SK-N-SH (cell line): ENCODE measurements around the gene ERLEC1. TPM values are rescaled to one million over a fixed set of nuclear protein-coding genes. Genes with fewer than 3 reads are reported as not detected.
A peak's percentile ranks its signal among the peaks of the same experiment; 100 is the strongest.

Experiments
- CTCF ChIA-PET: fragments of 300-600, 350-600 bp; formaldehyde crosslinking; extraction: SDS; loops from one replicate; lab custom pipeline; 2021; lab: Yijun Ruan, JAX
- POLR2A ChIA-PET: fragments of 350-600 bp; sonication (Branson Sonifier 250); formaldehyde crosslinking; extraction: SDS; loops from one replicate; lab custom pipeline; 2020; ENCODE audit warnings: antibody characterized with exemption, inconsistent platforms; lab: Yijun Ruan, JAX
- DNase-seq: peaks from one replicate; pipeline ENCODE4 v3.0.0; 2012
- H2AFZ ChIP-seq: fragments of 200-600 bp; sonication (generic); 2 replicates; pipeline ENCODE4 v1.8.1; 2016; ENCODE audit warnings: antibody characterized with exemption, mild to moderate bottlenecking, low read depth
- H3F3A ChIP-seq: fragments of 200-600 bp; sonication (generic); replicated peaks from 2 replicates; pipeline ENCODE3; 2016; ENCODE audit warnings: antibody characterized with exemption, mild to moderate bottlenecking; ENCODE audit not compliant: insufficient read depth
- H3K27ac ChIP-seq, 2 experiments: fragments of 200-500 bp in 1 of 2; fragments of 200-600 bp in 1 of 2; sonication (Bioruptor generic) in 1 of 2; sonication (generic), shearing (Covaris generic) in 1 of 2; 2 replicates each; pipeline versions ENCODE4 v1.5.1 to v1.6.1; 2014 to 2016; ENCODE audit warnings: low read depth in 2 of 2, inconsistent platforms in 1 of 2, low read length in 1 of 2, mild to moderate bottlenecking in 1 of 2, mixed read lengths in 1 of 2
- H3K27me3 ChIP-seq: fragments of 200-600 bp; sonication (generic), shearing (Covaris generic); 2 replicates; pipeline ENCODE4 v1.6.1; 2016; ENCODE audit warnings: mixed run types; ENCODE audit not compliant: insufficient read depth
- H3K36me3 ChIP-seq, 2 experiments: fragments of 200-500 bp in 1 of 2; fragments of 200-600 bp in 1 of 2; sonication (Bioruptor generic) in 1 of 2; sonication (generic) in 1 of 2; replicated peaks in 1 of 2; 2 replicates each; pipeline versions ENCODE3 to v1.5.1; 2014 to 2016; ENCODE audit warnings: low read length in 1 of 2, mild to moderate bottlenecking in 1 of 2; ENCODE audit not compliant: insufficient read depth in 2 of 2, control insufficient read depth in 1 of 2
- H3K4me1 ChIP-seq, 2 experiments: fragments of 200-500 bp in 1 of 2; fragments of 200-600 bp in 1 of 2; sonication (Bioruptor generic) in 1 of 2; sonication (generic), shearing (Covaris generic) in 1 of 2; 2 replicates each; pipeline versions ENCODE4 v1.5.1 to v1.6.1; 2014 to 2016; ENCODE audit warnings: low read depth in 1 of 2, low read length in 1 of 2, mixed run types in 1 of 2; ENCODE audit not compliant: insufficient read depth in 2 of 2, control insufficient read depth in 1 of 2
- H3K4me2 ChIP-seq: fragments of 200-600 bp; sonication (generic), shearing (Covaris generic); 2 replicates; pipeline ENCODE4 v1.6.1; 2017; ENCODE audit warnings: mixed run types
- H3K4me3 ChIP-seq, 2 experiments: fragments of 200-500 bp in 1 of 2; fragments of 200-600 bp in 1 of 2; sonication (Bioruptor generic) in 1 of 2; sonication (generic), shearing (Covaris generic) in 1 of 2; 2 replicates each; pipeline versions ENCODE4 v1.5.1 to v1.8.1; 2014 to 2016; ENCODE audit warnings: low read depth in 2 of 2, inconsistent platforms in 1 of 2, low read length in 1 of 2, mild to moderate bottlenecking in 1 of 2, mixed read lengths in 1 of 2, moderate library complexity in 1 of 2
- H3K79me2 ChIP-seq: fragments of 200-600 bp; sonication (generic); 2 replicates; pipeline ENCODE4 v1.8.1; 2017; ENCODE audit warnings: mild to moderate bottlenecking; ENCODE audit not compliant: insufficient read depth
- H3K9ac ChIP-seq: fragments of 200-600 bp; sonication (generic); 2 replicates; pipeline ENCODE4 v1.6.1; 2017; ENCODE audit warnings: mixed run types
- H3K9me2 ChIP-seq: fragments of 200-600 bp; sonication (generic); 2 replicates; pipeline ENCODE4 v1.6.1; 2017; ENCODE audit warnings: mixed run types
- H3K9me3 ChIP-seq: fragments of 200-600 bp; sonication (generic); 2 replicates; pipeline ENCODE4 v1.6.1; 2017; ENCODE audit warnings: mixed run types, mild to moderate bottlenecking, moderate library complexity
- H4K20me1 ChIP-seq: fragments of 200-600 bp; sonication (generic); 2 replicates; pipeline ENCODE4 v1.6.1; 2017; ENCODE audit warnings: mild to moderate bottlenecking, mixed run types; ENCODE audit not compliant: insufficient read depth
- EP300 ChIP-seq, 2 experiments: IDR thresholded peaks; 2 replicates each; pipeline versions ENCODE4 v1.4.0 to v1.6.1; 2012; ENCODE audit warnings: borderline replicate concordance in 1 of 2, low read depth in 1 of 2, low read length in 1 of 2
- FOSL2 ChIP-seq: IDR thresholded peaks from 2 replicates; pipeline ENCODE4 v1.4.0; 2012; ENCODE audit warnings: low read depth, mild to moderate bottlenecking, moderate library complexity, borderline replicate concordance
- FOXJ3 ChIP-seq: sonication (generic); formaldehyde crosslinking; IDR thresholded peaks from 2 replicates; pipeline ENCODE4 v1.5.1; 2020; ENCODE audit warnings: mild to moderate bottlenecking, missing genetic modification reagents
- GATA2 ChIP-seq: sonication (generic); formaldehyde crosslinking; IDR thresholded peaks from 2 replicates; pipeline ENCODE4 v1.5.0; 2020; ENCODE audit warnings: mild to moderate bottlenecking, missing genetic modification reagents
- JUND ChIP-seq: IDR thresholded peaks from 2 replicates; pipeline ENCODE4 v1.4.0; 2012
- MEF2A ChIP-seq: IDR thresholded peaks from 2 replicates; pipeline ENCODE4 v1.4.0; 2012; ENCODE audit warnings: low read depth, borderline replicate concordance
- MXI1 ChIP-seq: IDR thresholded peaks from 2 replicates; pipeline ENCODE4 v1.6.1; 2012; ENCODE audit warnings: mild to moderate bottlenecking, low read depth, low read length, improper control_type of control experiment
- NRF1 ChIP-seq: IDR thresholded peaks from 2 replicates; pipeline ENCODE4 v1.6.1; 2012; ENCODE audit warnings: low read depth, mild to moderate bottlenecking, low read length
- RXRA ChIP-seq: IDR thresholded peaks from 2 replicates; pipeline ENCODE4 v1.4.0; 2012; ENCODE audit warnings: low read depth, mild to moderate bottlenecking, borderline replicate concordance
- TCF12 ChIP-seq: IDR thresholded peaks from 2 replicates; pipeline ENCODE4 v1.4.0; 2012
- YY1 ChIP-seq: IDR thresholded peaks from 2 replicates; pipeline ENCODE4 v1.4.0; 2012; ENCODE audit warnings: low read depth, mild to moderate bottlenecking
- WGBS: methylation state at CpG from one replicate; pipeline ENCODE4 v1.1.6; 2017; ENCODE audit warnings: low lambda C conversion rate; 5-methylcytosine and 5-hydroxymethylcytosine counted together
- polyA plus RNA-seq, 3 experiments: library from polyadenylated mRNA; depleted of rRNA; stranded (reverse); fragments of >200 nt; gene quantifications; 2 replicates each; pipeline ENCODE4 v1.2.3, GENCODE V29; 2012
- TF ChIP-seq, protein P1 (sequence below): fragments of 200-600 bp; sonication (generic); IDR thresholded peaks from 2 replicates; pipeline ENCODE4 v1.6.1; 2017; ENCODE audit warnings: antibody characterized with exemption, mild to moderate bottlenecking, moderate library complexity
- TF ChIP-seq, protein P2 (sequence below): IDR thresholded peaks from 2 replicates; pipeline ENCODE4; 2012
- TF ChIP-seq, protein P3 (sequence below): IDR thresholded peaks from 2 replicates; pipeline ENCODE4 v1.4.0; 2012; ENCODE audit warnings: low read depth, borderline replicate concordance
- TF ChIP-seq, protein P4 (sequence below): IDR thresholded peaks from 2 replicates; pipeline ENCODE4 v1.4.0; 2012; ENCODE audit warnings: low read depth, borderline replicate concordance

The ERLEC1 gene
- polyA plus RNA-seq, 1 of the 3 experiments (the other 2 are of a cell fraction) = 61.7 TPM

DNA sequence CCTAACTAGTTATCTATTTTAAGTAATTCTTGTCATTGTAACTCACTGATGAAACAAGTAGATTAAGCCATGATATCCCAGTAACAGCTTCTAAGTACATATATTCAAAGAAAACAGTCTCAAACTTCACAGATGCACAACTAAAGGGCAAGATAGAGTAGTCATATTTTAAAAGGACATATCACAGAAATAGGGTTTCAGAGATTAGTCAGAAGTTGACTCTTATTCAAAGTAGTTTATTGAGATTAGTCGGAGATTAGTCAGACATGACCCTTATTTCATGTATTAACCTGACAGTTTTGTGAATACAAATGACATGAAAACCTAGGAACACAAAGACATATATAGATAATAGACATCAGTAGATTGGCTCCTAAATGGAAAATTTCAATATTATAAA lies 35.1 kb upstream of the ERLEC1 start:
- no peak overlapping the region for H3K9ac ChIP-seq
- H3K27me3 ChIP-seq = no peaks in the 10 kb centered on the region
- peaks cover 2% of the 10 kb centered on the region; the same call in 1 of the 2 replicates for H3K79me2 ChIP-seq
- 8% methylated on average over 1 of the region's 1 CpG for WGBS
- ChIA-PET POLR2A (no interaction called here), CTCF (interaction anchor here (0.7 kb wide), 1 partner anchor 488 kb away, joined by 3 read pairs; no protein-coding TSS in a partner anchor)
- no peaks in the 10 kb centered on the region for H4K20me1 ChIP-seq
- H3K4me1 ChIP-seq = peaks cover 0 to 5% of the 10 kb centered on the region in 2 experiments; a peak in 1 of 4 replicates
- DNase-seq = no peak
- no peak overlapping the region for H2AFZ ChIP-seq
- H3K27ac ChIP-seq = peak overlapping the region in 1 of 2 experiments; percentile 31; a peak in 2 of 4 replicates
- peaks cover 15% of the 10 kb centered on the region for H3F3A ChIP-seq
- TF ChIP-seq RXRA (no peak), JUND (peak; percentile 26; the same call in 1 of the 2 replicates), FOSL2 (peak; percentile 59), TCF12 (peak; percentile 13; the same call in 1 of the 2 replicates)
- TF ChIP-seq, protein P1, sequence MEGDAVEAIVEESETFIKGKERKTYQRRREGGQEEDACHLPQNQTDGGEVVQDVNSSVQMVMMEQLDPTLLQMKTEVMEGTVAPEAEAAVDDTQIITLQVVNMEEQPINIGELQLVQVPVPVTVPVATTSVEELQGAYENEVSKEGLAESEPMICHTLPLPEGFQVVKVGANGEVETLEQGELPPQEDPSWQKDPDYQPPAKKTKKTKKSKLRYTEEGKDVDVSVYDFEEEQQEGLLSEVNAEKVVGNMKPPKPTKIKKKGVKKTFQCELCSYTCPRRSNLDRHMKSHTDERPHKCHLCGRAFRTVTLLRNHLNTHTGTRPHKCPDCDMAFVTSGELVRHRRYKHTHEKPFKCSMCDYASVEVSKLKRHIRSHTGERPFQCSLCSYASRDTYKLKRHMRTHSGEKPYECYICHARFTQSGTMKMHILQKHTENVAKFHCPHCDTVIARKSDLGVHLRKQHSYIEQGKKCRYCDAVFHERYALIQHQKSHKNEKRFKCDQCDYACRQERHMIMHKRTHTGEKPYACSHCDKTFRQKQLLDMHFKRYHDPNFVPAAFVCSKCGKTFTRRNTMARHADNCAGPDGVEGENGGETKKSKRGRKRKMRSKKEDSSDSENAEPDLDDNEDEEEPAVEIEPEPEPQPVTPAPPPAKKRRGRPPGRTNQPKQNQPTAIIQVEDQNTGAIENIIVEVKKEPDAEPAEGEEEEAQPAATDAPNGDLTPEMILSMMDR = no peak
- TF ChIP-seq, protein P2, sequence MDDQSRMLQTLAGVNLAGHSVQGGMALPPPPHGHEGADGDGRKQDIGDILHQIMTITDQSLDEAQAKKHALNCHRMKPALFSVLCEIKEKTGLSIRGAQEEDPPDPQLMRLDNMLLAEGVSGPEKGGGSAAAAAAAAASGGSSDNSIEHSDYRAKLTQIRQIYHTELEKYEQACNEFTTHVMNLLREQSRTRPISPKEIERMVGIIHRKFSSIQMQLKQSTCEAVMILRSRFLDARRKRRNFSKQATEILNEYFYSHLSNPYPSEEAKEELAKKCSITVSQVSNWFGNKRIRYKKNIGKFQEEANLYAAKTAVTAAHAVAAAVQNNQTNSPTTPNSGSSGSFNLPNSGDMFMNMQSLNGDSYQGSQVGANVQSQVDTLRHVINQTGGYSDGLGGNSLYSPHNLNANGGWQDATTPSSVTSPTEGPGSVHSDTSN = peak; percentile 56; the same call in 1 of the 2 replicates
- no peaks in the 10 kb centered on the region for H3K9me3 ChIP-seq
- H3K36me3 ChIP-seq = peaks cover 23 to 33% of the 10 kb centered on the region in 2 experiments
- H3K4me2 ChIP-seq = no peak overlapping the region
- H3K9me2 ChIP-seq = no peaks in the 10 kb centered on the region
- no peak overlapping the region for H3K4me3 ChIP-seq

DNA sequence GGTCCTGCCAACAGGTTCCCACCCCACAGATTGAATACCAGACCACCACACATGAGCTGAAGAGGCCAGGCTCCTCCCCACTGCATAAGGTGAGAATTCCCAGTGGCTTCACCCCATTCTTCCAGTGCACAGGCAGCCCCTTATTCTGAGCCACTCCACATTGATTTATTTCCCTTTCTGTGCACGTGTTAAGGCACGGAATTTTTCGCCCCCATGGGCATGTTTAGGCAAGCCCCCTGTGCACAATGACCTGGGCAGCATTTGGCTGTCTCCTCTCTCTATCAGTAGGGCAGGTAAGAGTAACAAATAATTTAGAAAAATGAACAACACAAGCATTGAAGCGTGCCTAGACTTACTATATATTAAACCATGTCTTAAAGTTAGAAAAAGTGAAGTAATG lies 34.5 kb upstream of the ERLEC1 start:
- TF ChIP-seq YY1 (no peak), MEF2A (no peak)
- TF ChIP-seq, all 33 proteins: peak for 0
- Histone ChIP-seq H2AFZ (no peak overlapping the region), H3K4me1 (peaks cover 0 to 5% of the 10 kb centered on the region in 2 experiments; a peak in 1 of 4 replicates), H4K20me1 (no peaks in the 10 kb centered on the region), H3K9ac (no peak overlapping the region), H3F3A (peaks cover 15% of the 10 kb centered on the region), H3K36me3 (peaks cover 23 to 34% of the 10 kb centered on the region in 2 experiments), H3K79me2 (peaks cover 2% of the 10 kb centered on the region; the same call in 1 of the 2 replicates), H3K9me2 (no peaks in the 10 kb centered on the region), H3K4me3 (no peak overlapping the region), H3K9me3 (no peaks in the 10 kb centered on the region), H3K4me2 (no peak overlapping the region), H3K27ac (0 out of 4 replicates have a peak overlapping the region, but pooled peaks of 1 of the 2 experiments have one; percentile 31), H3K27me3 (no peaks in the 10 kb centered on the region)
- ChIA-PET POLR2A (no interaction called here), CTCF (no interaction called here)
- WGBS = 94% methylated on average over 4 of the region's 4 CpGs
- DNase-seq = no peak

DNA sequence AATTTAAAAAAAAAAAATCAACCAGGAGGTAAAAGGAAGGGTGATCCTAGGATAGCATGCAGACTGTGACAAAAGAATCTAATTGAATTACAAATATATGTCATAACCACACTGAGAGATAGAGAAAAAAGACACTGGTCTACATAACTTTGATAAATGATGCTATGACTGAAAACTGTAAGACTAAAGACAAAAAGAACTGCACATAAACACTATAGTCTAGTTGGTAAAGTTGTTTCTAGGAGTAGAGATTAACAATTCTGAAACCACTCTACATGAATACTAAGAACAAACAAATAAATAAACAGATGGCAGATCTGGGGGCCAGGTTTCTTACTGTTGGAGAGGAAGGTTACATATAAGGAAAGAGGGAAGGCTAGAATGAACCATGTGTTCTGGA lies 33.8 kb upstream of the ERLEC1 start:
- no peaks in the 10 kb centered on the region for H3K27me3 ChIP-seq
- no peaks in the 10 kb centered on the region for H3K9me3 ChIP-seq
- peaks cover 15% of the 10 kb centered on the region for H3F3A ChIP-seq
- ChIA-PET CTCF (no interaction called here), POLR2A (no interaction called here)
- no peaks in the 10 kb centered on the region for H3K9me2 ChIP-seq
- peaks cover 18 to 27% of the 10 kb centered on the region in 2 experiments for H3K36me3 ChIP-seq
- DNase-seq = no peak
- H3K9ac ChIP-seq = no peak overlapping the region
- H3K4me3 ChIP-seq = no peak overlapping the region
- peaks cover 2% of the 10 kb centered on the region; the same call in 1 of the 2 replicates for H3K79me2 ChIP-seq
- H4K20me1 ChIP-seq = no peaks in the 10 kb centered on the region
- H3K4me2 ChIP-seq = no peak overlapping the region
- no peak overlapping the region for H3K27ac ChIP-seq
- H2AFZ ChIP-seq = no peak overlapping the region
- peaks cover 0 to 5% of the 10 kb centered on the region in 2 experiments; a peak in 1 of 4 replicates for H3K4me1 ChIP-seq
- TF ChIP-seq, protein P3, sequence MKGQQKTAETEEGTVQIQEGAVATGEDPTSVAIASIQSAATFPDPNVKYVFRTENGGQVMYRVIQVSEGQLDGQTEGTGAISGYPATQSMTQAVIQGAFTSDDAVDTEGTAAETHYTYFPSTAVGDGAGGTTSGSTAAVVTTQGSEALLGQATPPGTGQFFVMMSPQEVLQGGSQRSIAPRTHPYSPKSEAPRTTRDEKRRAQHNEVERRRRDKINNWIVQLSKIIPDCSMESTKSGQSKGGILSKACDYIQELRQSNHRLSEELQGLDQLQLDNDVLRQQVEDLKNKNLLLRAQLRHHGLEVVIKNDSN = no peak
- TF ChIP-seq GATA2 (CRISPR knock-in tag) (no peak), MXI1 (no peak), FOXJ3 (CRISPR knock-in tag) (no peak), NRF1 (no peak), RXRA (no peak), EP300 (IDR thresholded peaks at IDR 0.05; ENCODE audit: borderline replicate concordance in 1 of 2, low read depth in 1 of 2, low read length in 1 of 2) (no peak)
- TF ChIP-seq, protein P4, sequence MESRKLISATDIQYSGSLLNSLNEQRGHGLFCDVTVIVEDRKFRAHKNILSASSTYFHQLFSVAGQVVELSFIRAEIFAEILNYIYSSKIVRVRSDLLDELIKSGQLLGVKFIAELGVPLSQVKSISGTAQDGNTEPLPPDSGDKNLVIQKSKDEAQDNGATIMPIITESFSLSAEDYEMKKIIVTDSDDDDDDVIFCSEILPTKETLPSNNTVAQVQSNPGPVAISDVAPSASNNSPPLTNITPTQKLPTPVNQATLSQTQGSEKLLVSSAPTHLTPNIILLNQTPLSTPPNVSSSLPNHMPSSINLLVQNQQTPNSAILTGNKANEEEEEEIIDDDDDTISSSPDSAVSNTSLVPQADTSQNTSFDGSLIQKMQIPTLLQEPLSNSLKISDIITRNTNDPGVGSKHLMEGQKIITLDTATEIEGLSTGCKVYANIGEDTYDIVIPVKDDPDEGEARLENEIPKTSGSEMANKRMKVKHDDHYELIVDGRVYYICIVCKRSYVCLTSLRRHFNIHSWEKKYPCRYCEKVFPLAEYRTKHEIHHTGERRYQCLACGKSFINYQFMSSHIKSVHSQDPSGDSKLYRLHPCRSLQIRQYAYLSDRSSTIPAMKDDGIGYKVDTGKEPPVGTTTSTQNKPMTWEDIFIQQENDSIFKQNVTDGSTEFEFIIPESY = no peak
